SK-N-MC (cell line): ENCODE data around the gene CACNA1A.

Experiments
- DNase-seq: peaks from one replicate; pipeline ENCODE4 v3.0.0-alpha.2; 2011; ENCODE audit warnings: low read depth, low spot score
- H3K27ac ChIP-seq: fragments of 200-600 bp; sonication (generic); 2 replicates; pipeline ENCODE4 v1.5.1; 2016; ENCODE audit warnings: mixed run types
- H3K36me3 ChIP-seq: fragments of 200-600 bp; sonication (generic); 2 replicates; pipeline ENCODE4 v1.6.1; 2017; ENCODE audit warnings: antibody characterized with exemption, low read length, mixed read lengths; ENCODE audit not compliant: insufficient read depth
- H3K4me3 ChIP-seq: fragments of 200-600 bp; sonication (generic); 2 replicates; pipeline ENCODE4 v1.5.1; 2016
- H3K9ac ChIP-seq: fragments of 200-600 bp; sonication (generic); 2 replicates; pipeline ENCODE4 v1.8.0; 2017; ENCODE audit warnings: mixed run types, mixed read lengths; ENCODE audit not compliant: insufficient read length
- H3K9me3 ChIP-seq: fragments of 200-600 bp; sonication (generic); 2 replicates; pipeline ENCODE4 v1.6.1; 2017; ENCODE audit warnings: low read depth, mild to moderate bottlenecking, antibody characterized with exemption, low read length, moderate library complexity, mixed read lengths
- EZH2 ChIP-seq: fragments of 200-600 bp; sonication (generic); IDR thresholded peaks from one replicate; pipeline ENCODE4 v1.6.1; 2017; ENCODE audit warnings: antibody characterized with exemption
- FOXP2 ChIP-seq: optimal IDR thresholded peaks from 2 replicates; pipeline ENCODE3; 2011; ENCODE audit warnings: mild to moderate bottlenecking, moderate library complexity; ENCODE audit not compliant: insufficient read depth; ENCODE audit errors: extremely low read length, control extremely low read depth
- POLR2AphosphoS5 ChIP-seq: IDR thresholded peaks from 2 replicates; pipeline ENCODE4 v1.6.1; 2012; ENCODE audit warnings: mild to moderate bottlenecking, low read depth, low read length, borderline replicate concordance

Gene CACNA1A

DNA sequence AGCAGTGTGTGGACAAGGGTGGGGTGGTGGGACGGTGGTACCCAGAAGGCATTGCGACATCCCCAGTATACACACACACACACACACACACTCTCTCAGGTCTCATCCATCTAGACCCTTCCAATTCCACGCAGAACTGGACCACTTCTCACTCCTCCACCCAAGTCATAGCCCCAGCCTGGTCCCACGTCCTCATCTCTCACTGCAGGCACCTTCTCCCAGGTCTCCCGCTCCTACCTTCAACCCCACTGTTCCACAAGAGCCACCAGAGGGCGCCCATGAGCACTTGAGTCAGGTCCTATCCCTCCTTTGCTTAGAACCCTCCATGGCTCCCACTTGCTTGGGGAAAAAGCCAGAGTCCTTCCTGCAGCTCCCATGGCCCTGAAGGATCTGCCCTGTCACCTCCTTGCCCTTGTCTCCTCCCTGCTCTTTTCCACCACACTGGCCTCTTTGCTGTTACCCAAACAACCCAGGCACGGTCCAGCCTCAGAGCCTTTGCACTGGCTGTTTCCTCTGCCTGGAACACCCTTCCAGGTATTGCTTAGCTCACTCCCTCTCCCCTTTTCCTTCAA is 293.4 kb downstream of the CACNA1A start:
- Histone ChIP-seq H3K9ac (no peak overlapping the region), H3K4me3 (no peak overlapping the region), H3K36me3 (no peaks in the 10 kb centered on the region), H3K9me3 (no peaks in the 10 kb centered on the region), H3K27ac (no peak overlapping the region)
- no peak for TF ChIP-seq EZH2
- no peak for TF ChIP-seq FOXP2
- no peak for TF ChIP-seq POLR2AphosphoS5
- no peak for DNase-seq

- TF ChIP-seq POLR2AphosphoS5 (no peak), FOXP2 (no peak), EZH2 (no peak)
- no peaks in the 10 kb centered on the region for H3K36me3 ChIP-seq
- H3K9me3 ChIP-seq: no peaks in the 10 kb centered on the region
- no peak overlapping the region for H3K27ac ChIP-seq
- DNase-seq: no peak
- no peak overlapping the region for H3K9ac ChIP-seq
- H3K4me3 ChIP-seq: no peak overlapping the region
Measured at GRCh38 chr19:13211426-13212308, 294.6 kb downstream of the CACNA1A start.

GRCh38 chr19:13210941-13211340 is 295.3 kb downstream of the CACNA1A start:
- Histone ChIP-seq H3K9me3 (no peaks in the 10 kb centered on the region), H3K4me3 (no peak overlapping the region), H3K36me3 (no peaks in the 10 kb centered on the region), H3K9ac (no peak overlapping the region), H3K27ac (no peak overlapping the region)
- no peak for TF ChIP-seq EZH2
- no peak for DNase-seq

DNA sequence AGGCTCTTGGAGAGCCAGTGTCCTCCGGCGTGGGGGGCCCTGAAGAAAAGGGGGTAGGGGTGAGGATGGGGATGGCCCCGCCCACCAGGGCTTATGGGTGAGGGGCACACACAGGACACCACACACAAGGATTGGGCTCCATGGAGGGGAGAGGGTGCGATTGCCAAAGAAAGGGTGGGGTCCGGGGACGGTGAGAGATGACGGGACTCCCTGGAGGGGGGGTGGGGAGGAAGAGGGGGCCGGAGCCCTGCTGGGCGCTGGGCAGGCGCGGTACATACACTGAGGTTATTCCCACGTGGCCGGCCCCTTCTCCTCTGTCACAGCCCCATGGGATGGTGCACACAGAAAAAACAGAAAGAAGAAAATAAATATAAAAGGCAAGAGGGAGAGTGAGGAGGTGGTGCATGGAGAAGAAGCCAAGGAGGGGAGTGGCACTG is 295.9 kb downstream of the CACNA1A start:
- DNase-seq: no peak
- Histone ChIP-seq H3K9ac (no peak overlapping the region), H3K9me3 (no peaks in the 10 kb centered on the region), H3K27ac (no peak overlapping the region), H3K36me3 (no peaks in the 10 kb centered on the region), H3K4me3 (no peak overlapping the region)
- no peak for TF ChIP-seq POLR2AphosphoS5
- TF ChIP-seq FOXP2: no peak
- TF ChIP-seq EZH2: no peak

- Histone ChIP-seq H3K9ac (no peak overlapping the region), H3K9me3 (no peaks in the 10 kb centered on the region), H3K4me3 (no peak overlapping the region), H3K27ac (no peak overlapping the region), H3K36me3 (no peaks in the 10 kb centered on the region)
- DNase-seq: no peak
- no peak for TF ChIP-seq POLR2AphosphoS5
- no peak for TF ChIP-seq EZH2
- TF ChIP-seq FOXP2: no peak
Measured at GRCh38 chr19:13209484-13210338, 296.6 kb downstream of the CACNA1A start.

GRCh38 chr19:13208672-13209483 is 297.4 kb downstream of the CACNA1A start:
- TF ChIP-seq FOXP2 (no peak), POLR2AphosphoS5 (no peak), EZH2 (no peak)
- Histone ChIP-seq H3K27ac (no peak overlapping the region), H3K9me3 (no peaks in the 10 kb centered on the region), H3K4me3 (no peak overlapping the region), H3K9ac (no peak overlapping the region), H3K36me3 (no peaks in the 10 kb centered on the region)
- DNase-seq: no peak

DNA sequence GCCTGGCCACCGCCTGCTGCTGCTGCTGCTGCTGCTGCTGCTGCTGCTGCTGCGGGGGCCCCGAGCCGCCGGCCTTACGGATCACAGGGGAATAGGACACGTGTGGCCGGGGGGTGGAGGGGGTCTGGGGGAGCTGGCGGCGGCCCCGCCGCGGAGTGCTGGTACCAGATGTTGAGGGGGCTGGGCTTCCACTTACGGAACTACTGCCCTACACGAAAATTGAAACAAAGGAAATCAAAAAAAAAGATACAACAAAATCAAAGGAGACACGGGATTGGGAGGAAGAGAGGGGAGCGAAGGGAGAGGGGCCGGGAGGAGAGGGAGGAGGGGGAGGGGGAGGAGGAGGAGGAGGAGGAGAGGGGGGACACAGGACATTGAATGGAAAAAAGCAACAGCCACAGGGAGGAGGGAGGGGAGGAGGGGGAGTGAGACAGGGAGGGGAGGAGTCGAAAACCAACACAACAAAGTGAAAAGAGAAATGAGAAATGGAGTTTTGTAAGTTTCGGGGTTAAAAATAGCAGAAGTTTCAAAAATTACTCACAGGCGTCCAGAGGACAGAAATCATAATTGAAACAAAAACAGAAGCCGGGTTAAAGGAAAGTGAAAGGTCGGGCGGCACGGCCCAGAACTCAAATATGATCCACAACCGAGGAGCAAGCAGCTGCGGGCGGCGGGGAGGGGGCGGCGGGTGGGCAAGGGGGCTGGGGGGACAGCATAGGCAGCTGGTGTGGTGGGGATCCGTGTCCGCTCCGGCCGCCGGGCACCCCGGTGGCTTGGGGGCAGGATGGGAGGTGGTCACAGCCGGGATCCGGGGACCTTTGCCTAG is 298.2 kb downstream of the CACNA1A start:
- H3K36me3 ChIP-seq: no peaks in the 10 kb centered on the region
- H3K9ac ChIP-seq: no peak overlapping the region
- H3K4me3 ChIP-seq: no peak overlapping the region
- no peaks in the 10 kb centered on the region for H3K9me3 ChIP-seq
- TF ChIP-seq FOXP2 (no peak), POLR2AphosphoS5 (no peak), EZH2 (no peak)
- H3K27ac ChIP-seq: no peak overlapping the region
- no peak for DNase-seq
